Measurements from ENCODE around the gene RAB40B. TPM values are rescaled to one million over a fixed set of nuclear protein-coding genes. Genes with fewer than 3 reads are reported as not detected.

The RAB40B gene
- total and polyA plus RNA-seq, 11 donors: 10.9 to 37.7 (median 21.9) TPM

DNA sequence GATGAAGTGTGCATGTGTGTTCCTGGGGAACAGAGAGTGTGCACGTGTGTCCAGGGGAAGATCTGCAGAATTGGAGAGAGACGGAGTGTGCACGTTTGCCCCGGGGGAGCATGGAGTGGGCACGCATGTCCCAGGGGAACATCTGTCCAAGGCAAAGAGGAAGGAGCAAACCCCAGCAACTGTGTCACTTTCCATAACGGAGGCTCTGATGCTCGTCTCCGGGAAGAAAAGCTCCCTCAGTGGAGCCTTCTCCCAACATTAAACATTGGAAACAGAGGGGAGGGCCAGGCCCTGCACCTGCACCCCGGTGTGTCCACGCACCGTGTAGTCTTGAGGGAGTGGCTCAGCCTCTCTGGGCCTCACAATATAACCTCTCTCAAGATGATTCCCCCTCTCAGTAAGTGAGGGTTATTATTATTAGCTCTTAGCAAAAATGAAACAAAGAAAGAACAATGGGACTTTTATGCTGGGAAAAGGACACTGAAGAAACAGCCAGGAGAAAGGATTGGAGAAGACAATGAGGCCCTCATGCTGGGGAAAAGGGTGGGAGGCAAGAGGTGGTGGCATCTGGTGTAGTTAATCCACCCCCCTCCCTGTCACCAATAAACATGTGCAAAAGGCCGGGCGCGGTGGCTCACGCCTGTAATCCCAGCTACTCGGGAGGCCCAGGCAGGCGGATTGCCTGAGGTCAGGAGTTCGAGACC is 7.6 kb downstream of the RAB40B start:
- no peaks in the 10 kb centered on the region for H3K27me3 ChIP-seq

DNA sequence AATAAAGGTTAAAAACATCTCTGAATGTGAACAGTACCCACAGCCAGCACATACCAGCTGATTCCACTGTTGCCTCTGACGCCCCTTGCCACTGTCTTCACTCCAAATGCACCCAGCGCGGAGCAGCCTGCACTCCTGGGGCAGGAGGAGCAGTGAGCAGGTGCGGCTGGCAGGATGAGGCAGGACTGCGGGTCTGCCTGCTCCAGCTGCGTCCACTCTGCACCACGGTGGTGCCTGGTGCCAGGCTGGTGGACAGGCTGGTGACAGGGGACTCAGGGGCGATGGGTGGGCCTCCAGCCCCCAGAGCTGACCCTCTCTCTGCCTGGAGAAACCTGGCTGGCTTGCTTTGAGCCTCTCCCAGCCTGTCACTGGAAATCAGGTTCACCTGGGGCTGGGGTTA is 9.4 kb downstream of the RAB40B start:
- intact Hi-C loops (cut with DNase I): no loop called here
- no peak overlapping the region for H3K4me3 ChIP-seq
- no peaks in the 10 kb centered on the region for H3K27me3 ChIP-seq
- DNase-seq (peak in 1 of 5 donors; percentile 5), ATAC-seq (peak in 1 of 4 donors; percentile 9)
- peaks cover 0 to 8% (median 0%) of the 10 kb centered on the region in 9 donors for H3K36me3 ChIP-seq
- TF ChIP-seq POLR2A (IDR thresholded peaks at IDR 0.05): no peak
- TF ChIP-seq, protein P1, sequence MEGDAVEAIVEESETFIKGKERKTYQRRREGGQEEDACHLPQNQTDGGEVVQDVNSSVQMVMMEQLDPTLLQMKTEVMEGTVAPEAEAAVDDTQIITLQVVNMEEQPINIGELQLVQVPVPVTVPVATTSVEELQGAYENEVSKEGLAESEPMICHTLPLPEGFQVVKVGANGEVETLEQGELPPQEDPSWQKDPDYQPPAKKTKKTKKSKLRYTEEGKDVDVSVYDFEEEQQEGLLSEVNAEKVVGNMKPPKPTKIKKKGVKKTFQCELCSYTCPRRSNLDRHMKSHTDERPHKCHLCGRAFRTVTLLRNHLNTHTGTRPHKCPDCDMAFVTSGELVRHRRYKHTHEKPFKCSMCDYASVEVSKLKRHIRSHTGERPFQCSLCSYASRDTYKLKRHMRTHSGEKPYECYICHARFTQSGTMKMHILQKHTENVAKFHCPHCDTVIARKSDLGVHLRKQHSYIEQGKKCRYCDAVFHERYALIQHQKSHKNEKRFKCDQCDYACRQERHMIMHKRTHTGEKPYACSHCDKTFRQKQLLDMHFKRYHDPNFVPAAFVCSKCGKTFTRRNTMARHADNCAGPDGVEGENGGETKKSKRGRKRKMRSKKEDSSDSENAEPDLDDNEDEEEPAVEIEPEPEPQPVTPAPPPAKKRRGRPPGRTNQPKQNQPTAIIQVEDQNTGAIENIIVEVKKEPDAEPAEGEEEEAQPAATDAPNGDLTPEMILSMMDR (IDR thresholded peaks at IDR 0.05): no peak
- 82 to 95% (median 87%) methylated on average over 6 to 8 of the region's 8 CpGs for WGBS, 4 donors
- H3K4me1 ChIP-seq: peaks cover 0 to 15% (median 0%) of the 10 kb centered on the region in 12 donors
- H3K27ac ChIP-seq: peak overlapping the region in 1 of 12 donors; percentile 86
- peaks cover 0 to 5% (median 0%) of the 10 kb centered on the region in 12 donors for H3K9me3 ChIP-seq

More for the DNA sequence above, 7.6 kb downstream of the RAB40B start:
- intact Hi-C loops (cut with DNase I): no loop called here
- WGBS, 4 donors: 81 to 88% (median 83%) methylated on average over 18 of the region's 18 CpGs
- H3K9me3 ChIP-seq: peaks cover 0 to 16% (median 7%) of the 10 kb centered on the region in 12 donors
- TF ChIP-seq POLR2A (IDR thresholded peaks at IDR 0.05): no peak
- TF ChIP-seq, protein P1 (IDR thresholded peaks at IDR 0.05): no peak
- H3K27ac ChIP-seq: no peak overlapping the region
- DNase-seq (no peak), ATAC-seq (no peak)
- H3K4me3 ChIP-seq: no peak overlapping the region
- peaks cover 0 to 15% (median 0%) of the 10 kb centered on the region in 12 donors for H3K4me1 ChIP-seq
- peaks cover 0 to 3% (median 0%) of the 10 kb centered on the region in 9 donors for H3K36me3 ChIP-seq

DNA sequence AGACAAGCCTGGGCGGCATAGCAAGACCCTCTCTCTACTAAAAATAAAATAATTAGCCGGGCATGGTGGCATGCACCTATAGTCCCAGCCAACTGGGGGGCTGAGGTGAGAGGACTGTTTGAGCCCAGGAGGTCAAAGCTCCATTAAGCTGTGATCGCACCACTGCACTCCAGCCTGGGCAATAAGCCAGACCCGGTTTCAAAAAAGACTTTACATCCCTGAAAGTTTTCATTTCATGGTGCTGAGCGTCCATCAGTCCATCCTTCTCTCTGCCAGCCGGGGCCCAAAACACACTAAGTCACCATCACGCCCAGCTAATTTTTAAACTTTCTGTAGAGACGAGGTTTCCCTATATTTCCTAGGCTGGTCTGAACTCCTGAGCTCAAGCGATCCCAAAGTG is 10.6 kb downstream of the RAB40B start:
- DNase-seq (peak in 1 of 5 donors; percentile 0), ATAC-seq (no peak)
- H3K36me3 ChIP-seq: peaks cover 0 to 8% (median 0%) of the 10 kb centered on the region in 9 donors
- H3K4me3 ChIP-seq: no peak overlapping the region
- peak overlapping the region in 7 of 12 donors; percentile 1 to 86 (median 32) for H3K27ac ChIP-seq
- TF ChIP-seq, protein P1 (IDR thresholded peaks at IDR 0.05): no peak
- no peak for TF ChIP-seq POLR2A (IDR thresholded peaks at IDR 0.05)
- peaks cover 0 to 15% (median 0%) of the 10 kb centered on the region in 12 donors for H3K4me1 ChIP-seq
- intact Hi-C loops (cut with DNase I): no loop called here
- H3K9me3 ChIP-seq: no peaks in the 10 kb centered on the region
- H3K27me3 ChIP-seq: no peaks in the 10 kb centered on the region
- WGBS, 4 donors: 93 to 96% (median 95%) methylated on average over 8 to 9 of the region's 9 CpGs

DNA sequence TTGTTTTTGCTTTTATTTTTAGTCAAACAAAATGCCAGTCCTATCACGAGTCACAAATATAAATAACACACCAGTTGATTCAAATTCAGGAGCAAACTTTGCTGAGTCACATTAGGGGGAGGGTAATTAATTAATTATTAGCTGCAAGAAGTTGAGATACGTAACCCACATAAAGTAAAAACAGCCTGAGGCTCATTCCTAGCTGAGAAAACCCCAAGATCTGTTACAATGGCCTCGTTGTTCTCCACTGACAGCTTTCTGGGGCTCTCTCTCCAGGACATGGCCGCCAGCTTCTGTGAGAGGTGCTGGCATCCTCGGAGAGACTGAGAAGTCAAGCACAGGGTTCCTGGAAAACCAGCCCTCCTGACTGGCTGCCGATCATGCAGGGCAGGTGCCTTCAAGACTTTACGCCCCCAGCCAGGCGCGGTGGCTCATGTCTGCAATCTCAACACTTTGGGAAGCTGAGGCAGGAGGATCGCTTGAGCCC is 11.1 kb downstream of the RAB40B start:
- Histone ChIP-seq H3K27ac (peak overlapping the region in 8 of 12 donors; percentile 1 to 86 (median 31)), H3K4me1 (peaks cover 0 to 15% (median 0%) of the 10 kb centered on the region in 12 donors), H3K27me3 (no peaks in the 10 kb centered on the region), H3K4me3 (no peak overlapping the region), H3K9me3 (peaks cover 0 to 1% (median 0%) of the 10 kb centered on the region in 12 donors), H3K36me3 (peaks cover 0 to 8% (median 0%) of the 10 kb centered on the region in 9 donors)
- 77 to 86% (median 79%) methylated on average over 10 of the region's 10 CpGs for WGBS, 4 donors
- DNase-seq (peak in 1 of 5 donors; percentile 42), ATAC-seq (peak in 2 of 4 donors; percentile 43)
- intact Hi-C loops (cut with DNase I): no loop called here
- TF ChIP-seq, protein P1 (IDR thresholded peaks at IDR 0.05): no peak
- no peak for TF ChIP-seq POLR2A (IDR thresholded peaks at IDR 0.05)

Data from heart left ventricle (tissue), 16 donors.